GM12878 (cell line): ENCODE results near the gene HSD17B11. TPM values are rescaled to one million over a fixed set of nuclear protein-coding genes. Genes with fewer than 3 reads are reported as not detected.

ENCODE experiments used
- EP300 ChIP-seq, 2 experiments: fragments of 150-350 bp in 1 of 2; IDR thresholded peaks; 2 replicates each; pipeline ENCODE4 v1.6.1; 2011 to 2012; ENCODE audit warnings: low read depth in 2 of 2, low read length in 2 of 2, borderline replicate concordance in 1 of 2, improper control_type of control experiment in 1 of 2, inconsistent platforms in 1 of 2; ENCODE audit not compliant: control insufficient read depth in 1 of 2
- FOXM1 ChIP-seq: IDR thresholded peaks from 2 replicates; pipeline ENCODE4 v1.6.1; 2012; ENCODE audit warnings: low read depth, mild to moderate bottlenecking, inconsistent platforms, low read length, moderate library complexity
- HCFC1 ChIP-seq: fragments of 150-350 bp; IDR thresholded peaks from 2 replicates; pipeline ENCODE4 v1.6.1; 2014; ENCODE audit warnings: low read length
- IKZF1 ChIP-seq: fragments of 450-650 bp; conservative IDR thresholded peaks from 2 replicates; pipeline ENCODE4 v1.6.1; 2017; ENCODE audit warnings: antibody characterized with exemption, mild to moderate bottlenecking
- IRF4 ChIP-seq: IDR thresholded peaks from 2 replicates; pipeline ENCODE4 v1.6.1; 2011; ENCODE audit warnings: low read depth, low read length
- LARP7 ChIP-seq: fragments of 450-650 bp; IDR thresholded peaks from 2 replicates; pipeline ENCODE4 v1.6.1; 2017; ENCODE audit warnings: mild to moderate bottlenecking
- MXI1 ChIP-seq: fragments of 150-350 bp; IDR thresholded peaks from 2 replicates; pipeline ENCODE4 v1.6.1; 2011; ENCODE audit warnings: low read depth, mild to moderate bottlenecking, inconsistent platforms, low read length, improper control_type of control experiment
- NRF1 ChIP-seq: conservative IDR thresholded peaks from 2 replicates; pipeline ENCODE4 v1.6.1; 2011; ENCODE audit warnings: mild to moderate bottlenecking, low read depth, low read length, improper control_type of control experiment
- SIN3A ChIP-seq: IDR thresholded peaks from 2 replicates; pipeline ENCODE4 v1.6.1; 2012; ENCODE audit warnings: low read depth, low read length, improper control_type of control experiment
- SP1 ChIP-seq: IDR thresholded peaks from one replicate; pipeline ENCODE4 v1.6.1; 2011; ENCODE audit warnings: low read depth, low read length
- ZNF207 ChIP-seq: fragments of 450-650 bp; IDR thresholded peaks from 2 replicates; pipeline ENCODE4 v1.6.1; 2014; ENCODE audit warnings: antibody characterized with exemption, mild to moderate bottlenecking, borderline replicate concordance
- ZNF687 ChIP-seq: fragments of 450-650 bp; IDR thresholded peaks from 2 replicates; pipeline ENCODE4 v1.6.1; 2017; ENCODE audit warnings: mild to moderate bottlenecking, moderate library complexity
- polyA plus RNA-seq, 11 experiments: library from polyadenylated mRNA; depleted of rRNA in 4 of 11; unstranded in 6 of 11; stranded (reverse) in 5 of 11; fragments of >200 nt; fragmentation: Nextera tagmentation in 4 of 11; fragmentation: Illumina TruSeq in 1 of 11; extraction: Ambion mirVana in 4 of 11; extraction: Trizol in 1 of 11; gene quantifications; 1 replicate in 1 of 11; 2 replicates in 10 of 11; pipeline versions ENCODE4 v1.2.1 to v1.2.3, GENCODE V29; 2011 to 2016; ENCODE audit warnings: inconsistent platforms in 2 of 11, missing spikeins in 2 of 11, low read depth in 1 of 11
- total RNA-seq, 4 experiments: library from RNA; depleted of rRNA in 3 of 4; stranded (reverse); fragments of >200 nt in 3 of 4; fragmentation: Illumina TruSeq in 1 of 4; extraction: Trizol in 1 of 4; gene quantifications; 2 replicates each; pipeline versions ENCODE4 v1.2.1 to v1.2.3, GENCODE V29; 2013 to 2021
- TF ChIP-seq, protein P1 (sequence below): fragments of 450-650 bp; IDR thresholded peaks from 2 replicates; pipeline ENCODE4 v1.6.1; 2018; ENCODE audit warnings: borderline replicate concordance, mild to moderate bottlenecking; ENCODE audit not compliant: partially characterized antibody
- TF ChIP-seq, protein P2 (sequence below): fragments of 150-350 bp; IDR thresholded peaks from 2 replicates; pipeline ENCODE4 v1.6.1; 2014; ENCODE audit warnings: mild to moderate bottlenecking, low read depth, low read length
- TF ChIP-seq, protein P3 (sequence below): IDR thresholded peaks from 2 replicates; pipeline ENCODE4 v1.6.1; 2012; ENCODE audit warnings: low read depth, low read length, improper control_type of control experiment
- TF ChIP-seq, protein P4 (sequence below): fragments of 450-650 bp; IDR thresholded peaks from 2 replicates; pipeline ENCODE4 v1.6.1; 2017; ENCODE audit warnings: low read depth, mild to moderate bottlenecking, moderate library complexity

The HSD17B11 gene
- total and polyA plus RNA-seq, 10 of the 15 experiments (the other 5 are each of a cell fraction or from before 2014, with no cell fraction given): 10.3 to 29.5 (median 17.7) TPM

DNA sequence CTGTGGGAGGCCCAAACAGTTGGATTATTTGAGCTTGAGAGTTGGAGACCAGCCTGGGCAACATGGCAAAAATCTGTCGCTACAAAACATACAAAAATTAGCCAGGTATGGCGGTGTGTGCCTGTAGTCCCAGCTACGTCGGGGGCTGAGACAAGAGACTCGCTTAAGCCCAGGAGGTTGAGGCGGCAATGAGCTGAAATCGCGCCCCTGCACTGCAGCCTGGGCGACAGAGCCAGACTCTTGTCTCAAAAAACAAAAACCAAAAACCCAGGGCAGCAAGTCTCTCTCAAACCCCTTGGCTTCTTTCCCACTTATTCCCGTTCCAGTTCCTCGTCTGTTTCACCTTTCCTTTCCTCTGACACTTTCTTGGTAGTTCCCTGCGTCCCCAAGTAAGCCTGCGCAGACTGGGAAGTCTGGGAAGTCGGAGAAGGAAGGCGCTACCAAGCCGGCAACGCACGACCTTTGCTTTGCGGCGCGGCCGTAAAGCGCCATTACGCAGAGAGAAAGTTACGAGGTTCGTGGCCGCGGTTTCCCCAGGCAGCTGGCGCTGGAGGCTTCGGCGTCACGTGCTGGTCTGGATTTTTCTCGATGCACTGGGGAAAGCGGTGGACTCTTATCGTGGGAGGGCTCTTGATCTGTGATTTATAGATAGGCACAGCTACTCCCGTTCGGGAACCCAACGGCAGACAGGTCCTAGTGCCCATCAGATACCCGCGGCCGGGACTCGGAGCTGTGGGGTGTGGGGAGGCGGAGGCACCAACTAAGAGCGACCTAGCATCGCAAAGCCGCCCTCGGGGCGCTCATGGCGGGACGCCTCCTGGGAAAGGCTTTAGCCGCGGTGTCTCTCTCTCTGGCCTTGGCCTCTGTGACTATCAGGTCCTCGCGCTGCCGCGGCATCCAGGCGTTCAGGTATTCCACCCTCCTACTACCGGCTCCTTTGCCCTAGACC, 31.4 kb upstream of the HSD17B11 start, which contains the start of gene NUDT9 (continued):
- TF ChIP-seq, protein P1, sequence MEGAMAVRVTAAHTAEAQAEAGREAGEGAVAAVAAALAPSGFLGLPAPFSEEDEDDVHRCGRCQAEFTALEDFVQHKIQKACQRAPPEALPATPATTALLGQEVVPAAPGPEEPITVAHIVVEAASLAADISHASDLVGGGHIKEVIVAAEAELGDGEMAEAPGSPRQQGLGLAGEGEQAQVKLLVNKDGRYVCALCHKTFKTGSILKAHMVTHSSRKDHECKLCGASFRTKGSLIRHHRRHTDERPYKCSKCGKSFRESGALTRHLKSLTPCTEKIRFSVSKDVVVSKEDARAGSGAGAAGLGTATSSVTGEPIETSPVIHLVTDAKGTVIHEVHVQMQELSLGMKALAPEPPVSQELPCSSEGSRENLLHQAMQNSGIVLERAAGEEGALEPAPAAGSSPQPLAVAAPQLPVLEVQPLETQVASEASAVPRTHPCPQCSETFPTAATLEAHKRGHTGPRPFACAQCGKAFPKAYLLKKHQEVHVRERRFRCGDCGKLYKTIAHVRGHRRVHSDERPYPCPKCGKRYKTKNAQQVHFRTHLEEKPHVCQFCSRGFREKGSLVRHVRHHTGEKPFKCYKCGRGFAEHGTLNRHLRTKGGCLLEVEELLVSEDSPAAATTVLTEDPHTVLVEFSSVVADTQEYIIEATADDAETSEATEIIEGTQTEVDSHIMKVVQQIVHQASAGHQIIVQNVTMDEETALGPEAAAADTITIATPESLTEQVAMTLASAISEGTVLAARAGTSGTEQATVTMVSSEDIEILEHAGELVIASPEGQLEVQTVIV: peak; percentile 100
- TF ChIP-seq MXI1 (peak; percentile 74), ZNF207 (no peak), EP300 (IDR thresholded peaks at IDR 0.05; ENCODE audit: borderline replicate concordance in 1 of 2, control insufficient read depth in 1 of 2, low read depth in 2 of 2, low read length in 2 of 2) (peak in 1 of 2 experiments; percentile 62; a peak in 1 of 4 replicates), LARP7 (0 out of 2 replicates have a peak, but pooled peaks have one; percentile 46), FOXM1 (0 out of 2 replicates have a peak, but pooled peaks have one; percentile 58), IRF4 (no peak; the same call in 1 of the 2 replicates), SIN3A (peak; percentile 62; the same call in 1 of the 2 replicates), HCFC1 (peak; percentile 64; the same call in 1 of the 2 replicates), NRF1 (peak; percentile 34; the same call in 1 of the 2 replicates), SP1 (peak; percentile 70), ZNF687 (peak; percentile 55; the same call in 1 of the 2 replicates), IKZF1 (peak; percentile 95)
- TF ChIP-seq, protein P2, sequence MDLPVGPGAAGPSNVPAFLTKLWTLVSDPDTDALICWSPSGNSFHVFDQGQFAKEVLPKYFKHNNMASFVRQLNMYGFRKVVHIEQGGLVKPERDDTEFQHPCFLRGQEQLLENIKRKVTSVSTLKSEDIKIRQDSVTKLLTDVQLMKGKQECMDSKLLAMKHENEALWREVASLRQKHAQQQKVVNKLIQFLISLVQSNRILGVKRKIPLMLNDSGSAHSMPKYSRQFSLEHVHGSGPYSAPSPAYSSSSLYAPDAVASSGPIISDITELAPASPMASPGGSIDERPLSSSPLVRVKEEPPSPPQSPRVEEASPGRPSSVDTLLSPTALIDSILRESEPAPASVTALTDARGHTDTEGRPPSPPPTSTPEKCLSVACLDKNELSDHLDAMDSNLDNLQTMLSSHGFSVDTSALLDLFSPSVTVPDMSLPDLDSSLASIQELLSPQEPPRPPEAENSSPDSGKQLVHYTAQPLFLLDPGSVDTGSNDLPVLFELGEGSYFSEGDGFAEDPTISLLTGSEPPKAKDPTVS: peak; percentile 89; the same call in 1 of the 2 replicates
- TF ChIP-seq, protein P3, sequence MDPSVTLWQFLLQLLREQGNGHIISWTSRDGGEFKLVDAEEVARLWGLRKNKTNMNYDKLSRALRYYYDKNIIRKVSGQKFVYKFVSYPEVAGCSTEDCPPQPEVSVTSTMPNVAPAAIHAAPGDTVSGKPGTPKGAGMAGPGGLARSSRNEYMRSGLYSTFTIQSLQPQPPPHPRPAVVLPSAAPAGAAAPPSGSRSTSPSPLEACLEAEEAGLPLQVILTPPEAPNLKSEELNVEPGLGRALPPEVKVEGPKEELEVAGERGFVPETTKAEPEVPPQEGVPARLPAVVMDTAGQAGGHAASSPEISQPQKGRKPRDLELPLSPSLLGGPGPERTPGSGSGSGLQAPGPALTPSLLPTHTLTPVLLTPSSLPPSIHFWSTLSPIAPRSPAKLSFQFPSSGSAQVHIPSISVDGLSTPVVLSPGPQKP: 0 out of 2 replicates have a peak, but pooled peaks have one; percentile 21
- TF ChIP-seq, protein P4, sequence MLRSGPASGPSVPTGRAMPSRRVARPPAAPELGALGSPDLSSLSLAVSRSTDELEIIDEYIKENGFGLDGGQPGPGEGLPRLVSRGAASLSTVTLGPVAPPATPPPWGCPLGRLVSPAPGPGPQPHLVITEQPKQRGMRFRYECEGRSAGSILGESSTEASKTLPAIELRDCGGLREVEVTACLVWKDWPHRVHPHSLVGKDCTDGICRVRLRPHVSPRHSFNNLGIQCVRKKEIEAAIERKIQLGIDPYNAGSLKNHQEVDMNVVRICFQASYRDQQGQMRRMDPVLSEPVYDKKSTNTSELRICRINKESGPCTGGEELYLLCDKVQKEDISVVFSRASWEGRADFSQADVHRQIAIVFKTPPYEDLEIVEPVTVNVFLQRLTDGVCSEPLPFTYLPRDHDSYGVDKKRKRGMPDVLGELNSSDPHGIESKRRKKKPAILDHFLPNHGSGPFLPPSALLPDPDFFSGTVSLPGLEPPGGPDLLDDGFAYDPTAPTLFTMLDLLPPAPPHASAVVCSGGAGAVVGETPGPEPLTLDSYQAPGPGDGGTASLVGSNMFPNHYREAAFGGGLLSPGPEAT: peak; percentile 97
